Mucosa of gallbladder (tissue), 1 donor: Measurements from ENCODE around the gene MAST1. TPM values are rescaled to one million over a fixed set of nuclear protein-coding genes. Genes with fewer than 3 reads are reported as not detected.
"Not testable (repeated sequence)": the region's sequence is repeated elsewhere in the genome, so short reads cannot be mapped to it uniquely, and the experiment has no call there.

ENCODE experiments used
- DNase-seq: peaks from one replicate; pipeline ENCODE4 v3.0.0-alpha.2; 2020; ENCODE audit warnings: low spot score
- total RNA-seq: library from RNA; stranded (reverse); gene quantifications from one replicate; pipeline ENCODE4 v1.2.1, GENCODE V29; 2021
- donor health status: DM: no; HTN: no; CAD: no.

Gene MAST1
- total RNA-seq, 1 donor from 2014 or later: 0.83 TPM

DNA sequence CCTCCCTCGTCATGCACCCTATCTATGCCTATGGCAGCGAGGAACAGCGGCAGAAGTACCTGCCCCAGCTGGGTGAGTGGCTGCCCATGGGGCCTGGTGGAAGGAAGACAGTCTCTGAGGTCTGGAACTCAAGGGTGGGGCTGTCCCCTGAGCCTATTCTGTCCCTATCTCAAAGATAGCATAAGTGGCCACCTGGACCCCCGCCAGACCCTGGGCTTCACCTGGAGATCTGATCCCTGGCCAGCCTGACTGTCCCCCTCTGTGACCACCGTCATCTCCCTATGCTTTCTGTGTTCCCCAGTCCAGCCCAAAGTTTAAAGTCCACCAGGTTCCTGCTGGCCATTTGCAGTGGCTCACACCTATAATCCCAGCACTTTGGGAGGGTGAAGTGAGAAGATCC, 55.3 kb downstream of the MAST1 start:
- no peak for DNase-seq

DNA sequence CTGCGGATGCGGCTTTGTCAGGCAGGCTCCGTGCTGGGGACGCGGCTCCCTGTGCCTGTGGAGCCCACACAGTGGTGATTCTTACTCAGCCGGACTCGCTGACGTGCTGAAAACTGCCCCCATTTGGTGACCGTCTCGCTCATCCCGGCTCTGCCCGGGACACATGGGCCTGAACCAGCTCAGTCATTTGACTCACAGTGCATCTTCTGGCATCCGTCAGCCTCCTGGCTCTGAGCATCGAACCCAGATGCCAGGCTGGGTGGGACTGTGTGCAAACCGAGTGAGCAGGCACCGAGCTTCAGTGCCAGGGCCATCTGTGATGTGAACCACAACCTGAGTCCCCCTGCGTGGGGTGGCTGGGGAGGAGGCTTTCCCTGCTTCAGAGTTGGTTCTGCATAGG, 58.1 kb downstream of the MAST1 start:
- DNase-seq: no peak

DNA sequence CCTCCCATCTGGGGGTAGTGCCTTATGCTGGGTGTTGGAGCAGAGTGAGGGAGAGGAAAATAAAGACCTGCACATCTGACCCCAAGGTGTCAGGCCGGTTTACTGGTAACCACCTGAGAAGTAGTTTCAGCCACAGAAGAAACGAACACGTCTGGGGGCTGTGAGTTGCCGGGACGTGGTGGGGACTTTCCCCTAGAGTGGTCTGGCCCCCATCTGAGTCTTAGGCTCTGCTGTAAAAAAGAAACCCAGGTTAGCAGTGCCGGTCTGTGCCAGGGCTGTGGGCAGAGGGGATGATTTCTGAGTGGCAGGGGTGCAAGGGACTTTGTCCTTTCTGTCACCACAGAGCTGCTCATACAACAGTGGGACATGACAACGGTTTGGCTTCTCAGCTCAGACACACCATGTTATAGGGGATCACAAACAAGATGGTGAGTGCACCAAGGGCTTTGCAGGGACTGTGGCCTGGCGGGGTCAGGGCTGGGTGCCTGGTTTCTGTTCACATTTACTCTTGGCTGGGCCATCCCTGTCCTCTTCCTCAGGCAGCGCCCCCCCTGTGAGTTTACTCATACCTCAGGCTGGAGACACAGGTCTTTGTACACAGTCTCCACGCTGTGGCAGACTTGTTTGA, 61.7 kb downstream of the MAST1 start:
- DNase-seq: no peak

DNA sequence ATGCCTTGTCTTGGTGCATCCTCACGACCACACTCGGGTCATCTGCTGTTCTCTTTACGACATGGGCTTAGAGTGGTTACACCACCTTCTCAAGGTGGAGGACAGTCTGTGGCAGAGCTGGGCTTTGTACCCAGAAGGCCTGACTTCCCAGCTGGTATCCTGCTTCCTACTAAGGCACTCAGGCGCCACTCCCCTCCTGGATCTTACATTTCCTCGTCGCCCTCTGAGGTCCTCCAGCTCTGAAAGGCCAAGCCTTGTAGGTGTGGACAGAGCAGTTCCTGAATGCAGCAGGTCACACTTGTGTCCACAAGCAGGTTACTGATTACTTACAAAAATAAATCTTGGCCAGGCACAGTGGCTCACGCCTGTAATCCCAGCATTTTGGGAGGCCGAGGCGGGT, 68.9 kb downstream of the MAST1 start:
- DNase-seq: peak; percentile 61

DNA sequence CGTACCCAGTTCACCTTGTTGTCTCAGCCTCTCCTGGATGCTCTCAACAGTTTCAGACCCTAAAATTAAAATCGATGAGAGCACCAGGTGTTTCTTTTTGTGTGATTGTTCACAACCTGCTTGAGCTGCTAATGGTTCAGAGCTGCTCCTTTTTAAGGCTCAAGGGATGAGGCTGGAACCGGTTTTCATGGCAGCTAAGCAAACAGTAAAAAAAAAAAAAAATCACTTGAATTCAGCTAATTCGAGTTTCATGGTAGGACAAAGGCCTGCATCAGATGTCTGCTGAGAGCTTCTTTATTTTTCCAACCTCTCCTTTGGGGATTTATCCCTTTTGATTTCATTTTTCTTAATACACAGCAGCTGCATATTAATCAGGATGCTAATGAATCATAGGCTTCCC, 74.3 kb downstream of the MAST1 start:
- no peak for DNase-seq

DNA sequence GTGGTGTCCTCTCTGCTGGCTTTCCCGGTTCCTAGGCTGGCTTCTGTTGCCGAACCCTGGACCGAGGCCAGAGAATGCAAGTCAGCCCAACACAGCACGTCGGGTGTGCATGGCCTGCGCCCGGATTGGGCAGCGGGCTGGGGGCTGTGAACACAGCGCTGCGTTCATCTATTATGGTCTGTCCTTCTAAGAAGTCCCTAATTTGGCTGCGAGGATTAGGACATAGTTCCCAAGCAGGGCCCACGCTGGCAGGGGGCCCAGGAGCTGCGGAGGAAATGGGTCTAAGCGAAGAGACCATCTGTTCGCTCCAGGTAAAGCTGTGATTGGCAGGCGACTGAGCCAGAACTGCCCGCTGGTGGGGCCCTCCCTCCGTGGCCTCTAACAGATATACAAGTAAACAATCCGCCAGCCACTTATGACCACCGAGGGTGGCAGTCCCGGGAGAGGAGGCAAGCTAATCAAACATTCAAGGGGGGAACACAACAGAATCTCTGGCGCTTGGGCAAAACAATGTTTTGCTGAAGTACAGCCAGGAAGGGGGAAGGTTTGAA, 74.8 kb downstream of the MAST1 start:
- peak; percentile 62 for DNase-seq

DNA sequence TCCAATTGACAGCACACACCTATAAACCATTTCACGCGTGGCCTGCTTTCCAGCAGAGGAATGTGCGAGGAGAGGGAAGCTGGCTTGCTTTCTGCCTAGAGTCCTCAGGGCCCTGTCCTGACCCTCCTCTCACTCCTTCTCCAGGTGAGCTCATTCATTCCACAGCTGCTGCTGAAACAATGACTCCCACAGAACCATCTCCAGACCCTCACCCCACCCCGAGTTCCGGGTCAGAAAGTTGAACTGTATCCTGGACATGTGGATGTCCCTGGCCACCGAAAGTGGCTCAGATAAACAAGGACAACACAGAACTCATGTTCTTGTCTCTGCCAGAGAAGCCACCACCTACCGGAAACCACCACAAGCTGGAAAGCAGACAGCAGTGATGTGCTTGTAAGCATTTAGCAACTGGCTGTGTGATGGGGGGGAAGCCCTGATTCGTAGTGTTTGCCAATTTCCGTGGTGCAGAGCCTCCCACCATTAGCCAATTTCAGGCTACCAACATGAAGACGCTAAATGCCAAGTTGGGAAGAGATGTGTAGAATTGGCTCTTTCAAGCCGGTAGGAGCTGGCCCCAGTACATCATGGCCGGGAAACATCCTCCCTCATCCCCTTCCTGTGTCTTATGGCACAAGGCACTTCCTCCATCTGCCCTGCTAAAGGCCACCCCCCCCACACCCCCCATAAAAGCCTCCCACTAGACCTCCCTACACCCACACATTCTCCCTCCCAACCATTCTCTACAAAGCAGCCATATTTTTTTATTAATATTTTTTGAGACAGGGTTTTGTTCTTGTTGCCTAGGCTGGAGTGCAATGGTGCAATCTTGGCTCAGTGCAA, 75.8 kb downstream of the MAST1 start:
- DNase-seq: no peak

DNA sequence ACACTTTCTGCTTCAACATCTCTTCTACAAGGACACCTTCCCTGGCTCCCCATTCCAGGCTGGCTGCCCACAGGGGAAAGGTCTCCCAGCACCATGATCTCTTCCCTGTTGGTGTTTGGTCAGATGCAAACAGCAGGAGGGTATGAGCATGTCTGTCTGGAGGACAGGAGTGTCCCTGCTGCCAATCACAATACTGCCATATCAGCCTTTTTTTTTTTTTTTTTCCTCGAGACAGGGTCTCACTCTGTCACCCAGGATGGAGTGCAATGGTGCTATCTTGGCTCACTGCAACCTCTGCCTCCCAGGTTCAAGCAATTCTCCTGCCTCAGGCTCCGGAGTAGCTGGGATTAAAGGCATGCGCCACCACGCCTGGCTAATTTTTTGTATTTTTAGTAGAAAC, 77.5 kb downstream of the MAST1 start:
- DNase-seq: not testable (repeated sequence)

DNA sequence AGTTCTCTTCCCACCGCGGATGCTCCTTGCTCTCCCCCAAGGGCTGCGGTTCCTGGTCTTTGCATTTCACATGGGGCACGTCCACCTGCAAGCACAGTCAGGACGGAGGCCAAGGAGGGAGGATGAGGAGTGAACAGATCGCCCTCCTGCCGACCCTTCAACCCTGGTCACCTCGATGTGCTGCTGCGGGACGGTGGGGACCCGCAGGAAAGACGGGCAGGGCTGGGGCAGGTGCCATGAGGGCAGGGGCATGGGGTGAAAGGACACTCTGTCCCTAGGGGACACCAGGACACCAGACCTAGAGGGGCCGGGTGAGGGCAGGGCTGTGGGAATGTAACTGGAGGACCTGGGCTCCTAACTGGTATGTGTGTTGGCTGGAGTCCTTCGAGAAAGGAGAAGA, 79.9 kb downstream of the MAST1 start:
- DNase-seq: no peak

DNA sequence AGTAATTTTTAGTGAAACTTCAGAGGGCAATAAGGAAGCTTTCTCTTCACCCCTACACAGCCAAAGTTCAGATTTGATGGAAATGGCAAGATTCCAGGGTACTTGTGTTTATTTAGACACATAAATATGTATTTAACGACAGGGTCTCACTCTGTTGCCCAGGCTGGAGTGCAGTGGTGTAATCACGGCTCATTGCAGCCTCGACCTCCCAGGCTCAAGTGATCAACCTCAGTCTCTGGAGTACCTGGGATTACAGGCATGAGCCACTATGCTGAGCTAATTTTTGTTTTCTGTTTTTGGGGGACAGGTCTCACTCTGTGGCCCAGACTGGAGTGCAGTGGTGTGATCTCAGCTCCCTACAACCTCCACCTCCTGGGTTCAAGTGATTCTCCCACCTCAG, 82.7 kb downstream of the MAST1 start:
- DNase-seq: no peak

DNA sequence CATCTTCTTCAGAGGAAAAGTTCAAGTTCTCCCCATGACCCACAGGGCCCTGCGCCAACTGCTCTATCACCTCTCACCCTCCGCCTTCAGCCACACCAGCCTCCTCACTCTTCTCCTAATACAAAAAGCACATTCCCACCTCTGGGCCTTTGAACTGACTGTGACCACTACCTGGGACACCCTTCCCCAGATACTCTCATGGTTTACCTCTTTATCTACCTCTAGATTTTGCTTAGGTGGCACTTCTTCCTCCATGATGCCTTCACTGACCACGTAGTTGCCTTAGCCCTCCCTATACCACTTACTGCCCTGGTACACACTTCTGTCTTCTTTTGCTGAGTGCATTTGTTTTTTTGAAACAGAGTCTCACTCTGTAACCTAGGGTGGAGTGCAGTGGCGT, 84.6 kb downstream of the MAST1 start:
- no peak for DNase-seq

Other genes starting within 250 kb of the MAST1 start
- gene ZNF490, start 227.7 kb upstream of the MAST1 start, total RNA-seq: 15.6 TPM
- 27.1 TPM for gene ZNF791, start 227.6 kb upstream of the MAST1 start, total RNA-seq
- gene MAN2B1, start 171.8 kb upstream of the MAST1 start, total RNA-seq: 104 TPM
- gene WDR83, start 171.7 kb upstream of the MAST1 start, total RNA-seq: 14.5 TPM
- gene DHPS, start 156.6 kb upstream of the MAST1 start, total RNA-seq: 89.0 TPM
- not detected for gene GNG14, start 150.5 kb upstream of the MAST1 start, total RNA-seq
- 8.9 TPM for gene FBXW9, start 141.9 kb upstream of the MAST1 start, total RNA-seq
- 65.5 TPM for gene TNPO2, start 114.6 kb upstream of the MAST1 start, total RNA-seq
- 172 TPM for gene TRIR, start 103.8 kb upstream of the MAST1 start, total RNA-seq
- 64.8 TPM for gene GET3, start 101.0 kb upstream of the MAST1 start, total RNA-seq
- not detected for gene BEST2, start 86.7 kb upstream of the MAST1 start, total RNA-seq
- 128 TPM for gene HOOK2, start 63.0 kb upstream of the MAST1 start, total RNA-seq
- gene JUNB, start 47.0 kb upstream of the MAST1 start, total RNA-seq: 119 TPM
- gene PRDX2, start 36.7 kb upstream of the MAST1 start, total RNA-seq: 319 TPM
- 4.1 TPM for gene THSD8, start 36.4 kb upstream of the MAST1 start, total RNA-seq
- 7.3 TPM for gene RNASEH2A, start 31.9 kb upstream of the MAST1 start, total RNA-seq
- not detected for gene RTBDN, start 3.9 kb upstream of the MAST1 start, total RNA-seq
- gene DNASE2, start 42.9 kb downstream of the MAST1 start, total RNA-seq: 48.7 TPM
- not detected for gene KLF1, start 48.7 kb downstream of the MAST1 start, total RNA-seq
- 33.7 TPM for gene GCDH, start 52.6 kb downstream of the MAST1 start, total RNA-seq
- not detected for gene SYCE2, start 80.8 kb downstream of the MAST1 start, total RNA-seq
- 54.0 TPM for gene FARSA, start 95.2 kb downstream of the MAST1 start, total RNA-seq
- 1,099 TPM for gene CALR, start 100.1 kb downstream of the MAST1 start, total RNA-seq
- gene RAD23A, start 107.3 kb downstream of the MAST1 start, total RNA-seq: 83.0 TPM
- gene GADD45GIP1, start 118.7 kb downstream of the MAST1 start, total RNA-seq: 17.6 TPM
- 0.26 TPM for gene DAND5, start 131.1 kb downstream of the MAST1 start, total RNA-seq
- gene NFIX, start 157.0 kb downstream of the MAST1 start, total RNA-seq: 135 TPM